Stimulated activated naive CD8-positive, alpha-beta T cell treated with anti-CD3 and anti-CD28 coated beads, Interleukin-15, Interleukin-2, amounts not matched to agents 100 U/mL and 50 U/mL, for 24 hours (primary cell): ENCODE measurements around the gene SRCIN1.

Experiments
- ATAC-seq: fragments of 150-1000 bp; cut with Tn5 transposase; one replicate; pipeline ENCODE4 v1.10.0; 2021
- DNase-seq: peaks from one replicate; pipeline ENCODE4 v3.0.0; 2021

The SRCIN1 gene

GRCh38 chr17:38600906-38601305 is 4.8 kb downstream of the SRCIN1 start:
- ATAC-seq: no peak
- no peak for DNase-seq

- ATAC-seq: no peak
- no peak for DNase-seq
These were observed 5.3 kb downstream of the SRCIN1 start for GRCh38 chr17:38600416-38600815.

DNA sequence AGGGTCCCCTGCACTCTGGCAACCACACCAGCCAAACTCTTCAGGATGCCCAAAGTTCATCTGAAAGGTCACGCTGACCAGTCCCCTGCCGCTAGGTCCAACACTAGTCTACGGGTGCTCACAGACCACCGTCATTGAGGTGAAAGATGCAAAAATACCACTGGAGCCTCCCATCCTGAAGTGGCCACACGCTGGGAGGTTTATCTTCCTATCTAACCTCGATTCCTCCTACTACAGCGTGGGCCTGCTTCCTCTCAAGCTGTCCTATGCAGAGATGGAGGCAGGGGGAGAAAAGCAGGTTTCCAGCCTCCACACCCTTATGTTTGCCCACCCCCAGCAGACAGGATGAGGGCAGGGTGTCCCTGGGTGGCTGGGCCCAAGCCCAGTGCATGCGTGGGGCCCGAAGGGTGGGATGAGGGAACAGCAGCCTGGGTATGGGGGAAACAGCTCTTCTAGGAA is 6.3 kb downstream of the SRCIN1 start:
- DNase-seq (no peak), ATAC-seq (no peak)

- DNase-seq (no peak), ATAC-seq (no peak)
These were observed 6.8 kb downstream of the SRCIN1 start for GRCh38 chr17:38598995-38599394.

DNA sequence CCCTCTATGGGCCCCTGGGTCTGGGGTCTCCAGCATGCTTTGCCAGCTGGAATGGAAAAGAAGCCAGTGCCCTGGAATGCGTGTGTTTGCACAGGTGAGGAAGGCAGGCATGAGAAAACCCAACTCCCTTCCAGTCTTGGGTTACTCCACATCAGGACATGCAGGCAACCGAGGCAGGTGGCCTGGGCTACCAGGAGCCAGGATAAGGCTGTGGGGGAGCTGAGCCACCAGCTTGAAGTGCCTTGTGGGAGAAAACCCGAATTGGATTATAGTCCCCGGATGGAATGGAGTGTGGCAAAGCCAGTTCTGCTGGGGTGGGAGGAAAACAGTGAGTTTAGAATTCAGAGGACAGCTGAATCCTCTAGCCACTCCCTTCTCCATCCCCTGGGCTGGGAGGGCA is 7.2 kb downstream of the SRCIN1 start:
- DNase-seq (peak; percentile 37), ATAC-seq (peak; percentile 55)

GRCh38 chr17:38597375-38597774 is 8.4 kb downstream of the SRCIN1 start:
- ATAC-seq: no peak
- no peak for DNase-seq

DNA sequence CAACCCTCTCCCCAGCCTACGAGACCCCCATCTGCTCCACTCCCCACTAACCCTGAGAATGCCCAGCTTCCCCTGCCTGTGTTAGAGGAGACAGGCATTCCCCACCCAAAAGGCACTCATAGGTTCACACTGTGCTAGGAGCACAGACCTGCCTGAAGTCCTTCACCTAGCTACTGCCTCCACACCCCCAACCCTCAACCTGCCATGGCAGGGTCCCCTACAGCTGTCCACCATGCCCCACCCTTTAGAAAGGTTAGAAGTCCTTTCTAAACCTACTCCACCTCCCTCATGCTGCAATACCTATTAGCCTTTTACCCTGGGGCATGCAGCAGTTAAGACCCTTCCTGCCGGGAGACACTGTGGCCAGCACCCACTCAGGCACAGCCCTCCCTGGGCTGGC is 9.1 kb downstream of the SRCIN1 start:
- DNase-seq (no peak), ATAC-seq (no peak)

GRCh38 chr17:38595892-38596291 is 9.9 kb downstream of the SRCIN1 start:
- no peak for DNase-seq
- ATAC-seq: no peak

GRCh38 chr17:38594152-38594551 is 11.6 kb downstream of the SRCIN1 start:
- DNase-seq: no peak
- no peak for ATAC-seq

- DNase-seq: no peak
- ATAC-seq: no peak
These were observed 13.3 kb downstream of the SRCIN1 start for GRCh38 chr17:38592487-38592886.

DNA sequence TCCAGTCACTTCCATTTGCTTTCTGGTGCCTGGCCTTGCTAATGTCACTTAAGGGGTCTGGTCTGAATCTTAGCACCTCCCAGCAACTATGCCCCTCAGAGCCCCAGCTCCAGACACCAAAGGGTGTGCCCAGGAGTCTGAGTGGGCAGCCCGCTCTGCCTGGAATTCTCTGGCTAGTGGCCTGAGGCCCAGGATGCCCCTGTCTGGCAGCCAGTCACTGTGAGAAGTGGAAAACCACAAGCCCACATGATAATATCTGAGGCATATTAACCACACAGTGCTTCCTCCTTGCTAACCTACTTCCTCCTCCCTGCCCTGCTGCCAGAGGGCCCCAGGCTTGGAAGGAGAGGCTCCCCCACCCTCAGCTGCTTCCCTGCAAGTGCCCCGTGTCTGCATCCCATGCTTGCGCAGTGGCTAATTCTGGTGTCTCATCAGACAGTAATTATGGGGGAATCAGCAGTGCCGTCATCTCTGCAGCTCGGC is 14.0 kb downstream of the SRCIN1 start:
- no peak for ATAC-seq
- no peak for DNase-seq

DNA sequence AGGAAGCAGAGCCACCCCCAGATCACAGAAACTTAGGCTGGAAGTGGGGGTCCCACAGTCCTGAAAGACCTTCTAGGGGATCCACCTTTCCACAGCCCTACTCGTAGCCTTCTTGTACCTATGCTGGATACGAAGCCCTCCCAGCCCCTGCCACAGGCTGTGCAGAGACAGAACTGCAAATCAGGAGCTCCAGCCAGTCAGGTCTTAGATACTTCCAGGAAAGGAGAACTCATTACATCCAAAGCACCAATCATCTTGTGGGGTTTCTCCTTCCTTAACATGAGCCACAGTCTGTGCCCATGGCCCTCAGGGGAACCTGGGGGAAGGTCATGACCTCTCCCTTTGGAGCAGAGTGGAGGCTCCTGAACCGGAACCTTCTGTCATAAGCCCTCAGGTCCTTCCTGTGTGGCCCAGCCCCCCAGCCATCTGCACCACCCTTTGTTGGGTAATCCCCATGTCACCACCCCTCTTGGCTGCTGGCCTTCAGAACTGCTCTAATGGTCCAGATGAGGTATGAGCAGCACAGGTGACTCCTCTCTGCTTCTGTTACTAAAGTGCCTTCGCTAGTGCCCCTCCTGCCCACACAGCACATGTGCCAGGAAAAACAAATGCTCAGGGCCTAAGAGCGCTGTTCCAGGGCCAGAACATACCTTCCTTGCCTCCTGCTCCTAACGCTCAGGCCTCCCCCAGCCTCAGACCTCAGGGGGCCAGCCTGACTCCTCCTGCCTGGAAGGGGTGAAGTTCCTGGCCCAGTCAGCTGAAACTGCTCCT is 14.6 kb downstream of the SRCIN1 start:
- no peak for DNase-seq
- ATAC-seq: no peak

DNA sequence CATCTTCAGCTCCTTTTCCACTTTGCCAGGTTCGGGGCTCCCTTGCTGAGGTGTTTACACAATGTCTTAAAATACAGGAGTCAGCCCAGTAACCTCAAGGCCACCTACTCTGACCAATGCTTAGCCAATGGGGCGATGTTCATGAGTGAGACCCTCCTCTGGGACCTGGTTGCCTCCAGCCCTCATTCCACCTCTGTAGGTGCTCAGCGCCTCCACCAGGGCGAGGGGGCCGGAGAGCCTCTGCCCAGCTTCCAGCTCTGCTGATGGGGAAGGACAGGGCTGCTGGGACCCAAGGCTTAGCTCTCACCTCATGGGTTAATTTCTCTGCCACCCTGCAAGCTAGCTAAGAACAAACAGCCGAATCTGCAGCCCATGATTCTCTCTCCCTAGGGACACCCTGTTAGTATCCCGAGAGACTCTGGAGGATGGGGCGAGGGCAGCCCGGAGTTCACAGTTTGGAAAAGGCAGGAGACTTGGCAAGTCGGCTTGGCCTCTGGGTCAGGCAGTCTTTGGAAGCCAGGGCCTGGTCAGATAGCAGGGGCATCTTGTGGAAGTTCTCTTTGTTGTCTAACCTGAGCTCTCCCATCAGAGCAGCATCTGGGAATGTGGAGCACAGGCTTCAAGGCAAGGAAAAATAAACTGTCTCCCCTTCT is 16.2 kb downstream of the SRCIN1 start:
- DNase-seq (no peak), ATAC-seq (no peak)

DNA sequence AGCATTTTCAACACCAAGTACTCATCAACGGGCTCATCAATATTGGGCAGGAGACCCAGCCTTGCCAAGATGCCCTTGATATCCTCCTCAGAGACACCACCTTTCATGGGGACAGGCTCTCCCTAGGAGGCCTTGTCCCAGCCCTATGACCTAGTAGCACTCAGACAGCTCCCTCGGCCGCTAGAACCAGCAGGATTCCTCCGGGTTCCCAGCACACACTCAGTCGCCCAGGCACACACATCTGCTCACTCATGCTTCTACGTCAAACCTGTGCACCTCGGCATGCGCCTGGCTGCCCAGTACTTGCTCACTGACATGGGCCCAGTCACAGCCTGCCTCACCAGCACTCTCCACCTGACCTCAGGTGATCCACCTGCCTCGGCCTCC is 17.0 kb downstream of the SRCIN1 start:
- ATAC-seq (no peak), DNase-seq (no peak)

GRCh38 chr17:38587947-38588787 is 17.6 kb downstream of the SRCIN1 start:
- no peak for ATAC-seq
- no peak for DNase-seq

DNA sequence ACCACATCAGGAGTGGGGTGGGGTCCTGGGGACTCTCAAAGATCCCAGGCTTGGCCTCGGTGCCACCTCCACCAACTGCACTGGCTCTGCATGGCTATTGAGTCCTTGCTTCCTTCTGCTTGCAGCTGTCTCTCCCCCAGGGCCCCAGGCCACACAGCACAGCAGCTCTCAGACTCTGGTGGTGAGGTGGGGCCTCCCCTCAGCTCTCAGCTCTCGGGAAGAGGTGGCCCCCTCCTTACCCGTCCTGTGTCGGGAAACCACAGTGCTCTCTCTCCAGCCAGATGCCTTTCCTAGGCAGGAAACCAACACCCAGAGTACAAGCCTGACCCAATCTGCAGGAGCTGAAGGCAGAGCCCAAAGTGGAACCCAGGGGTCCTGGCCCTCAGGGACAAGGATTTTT is 18.5 kb downstream of the SRCIN1 start:
- ATAC-seq (no peak), DNase-seq (no peak)

- ATAC-seq: no peak
These were observed 19.0 kb downstream of the SRCIN1 start for GRCh38 chr17:38586788-38587187.

GRCh38 chr17:38585918-38586529 is 19.7 kb downstream of the SRCIN1 start:
- DNase-seq (no peak), ATAC-seq (no peak)

More at GRCh38 chr17:38586788-38587187, 19.0 kb downstream of the SRCIN1 start:
- DNase-seq: no peak

- DNase-seq: no peak
- no peak for ATAC-seq
These were observed 20.5 kb downstream of the SRCIN1 start for GRCh38 chr17:38585056-38585917.

DNA sequence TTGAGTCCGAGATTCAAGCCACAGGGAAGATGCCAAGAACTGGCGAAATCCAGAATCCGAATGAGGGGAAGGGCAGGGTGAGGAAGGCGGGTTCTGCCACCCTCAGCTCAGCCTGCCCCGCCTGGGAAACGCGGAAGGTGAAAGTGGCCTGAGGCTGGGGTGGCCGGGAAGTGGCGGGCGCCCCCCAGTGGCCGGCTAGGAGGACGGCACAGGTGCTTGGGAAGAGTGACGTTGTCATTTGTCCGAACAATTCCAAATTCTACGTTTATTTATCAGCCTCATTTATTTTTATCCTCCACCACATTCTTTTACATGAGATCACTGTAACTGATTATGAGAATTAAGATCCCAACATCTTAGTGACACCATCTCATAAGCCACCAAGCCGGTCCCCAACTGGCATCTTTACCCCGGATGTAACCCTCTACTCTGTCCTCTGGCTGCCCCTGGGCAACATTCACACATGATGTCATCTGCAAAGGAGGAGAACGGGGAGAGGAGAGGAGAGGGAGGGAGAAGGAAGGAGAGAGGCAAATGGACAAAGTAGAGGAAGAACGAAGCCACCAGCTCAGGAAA is 21.3 kb downstream of the SRCIN1 start:
- ATAC-seq: peak; percentile 68
- peak; percentile 77 for DNase-seq

DNA sequence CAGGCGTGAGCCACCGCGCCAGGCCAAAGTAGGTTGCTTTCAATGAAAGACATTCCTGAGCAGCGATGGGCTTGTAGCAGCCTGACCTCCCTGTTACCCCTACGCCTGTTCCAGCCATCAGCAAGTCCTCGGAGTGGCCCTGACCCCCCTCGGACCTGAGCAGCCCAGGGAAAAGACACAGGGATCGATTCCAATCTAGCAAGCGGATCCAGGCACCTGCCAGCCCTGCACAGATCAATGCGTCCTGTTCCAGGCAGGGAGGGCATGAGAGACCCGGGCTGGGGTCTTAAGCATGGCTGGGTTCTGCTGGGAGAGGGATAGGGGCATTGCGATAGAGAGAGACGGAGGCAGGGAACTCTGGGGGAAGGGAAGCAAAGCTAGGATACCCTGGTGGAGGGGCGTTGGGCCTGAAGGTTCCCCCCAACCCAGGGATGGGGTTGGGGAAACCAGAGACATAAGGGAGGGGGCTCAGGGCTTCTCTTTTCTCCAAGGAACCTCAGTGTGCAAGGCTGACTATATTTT is 21.9 kb downstream of the SRCIN1 start:
- no peak for DNase-seq
- no peak for ATAC-seq
